NCI-H2171 (cell line): ENCODE data around the gene FBXL14.

Experiments
- DNase-seq: peaks from one replicate; lab custom pipeline; 2025; lab: John Stamatoyannopoulos, UW

The FBXL14 gene

DNA sequence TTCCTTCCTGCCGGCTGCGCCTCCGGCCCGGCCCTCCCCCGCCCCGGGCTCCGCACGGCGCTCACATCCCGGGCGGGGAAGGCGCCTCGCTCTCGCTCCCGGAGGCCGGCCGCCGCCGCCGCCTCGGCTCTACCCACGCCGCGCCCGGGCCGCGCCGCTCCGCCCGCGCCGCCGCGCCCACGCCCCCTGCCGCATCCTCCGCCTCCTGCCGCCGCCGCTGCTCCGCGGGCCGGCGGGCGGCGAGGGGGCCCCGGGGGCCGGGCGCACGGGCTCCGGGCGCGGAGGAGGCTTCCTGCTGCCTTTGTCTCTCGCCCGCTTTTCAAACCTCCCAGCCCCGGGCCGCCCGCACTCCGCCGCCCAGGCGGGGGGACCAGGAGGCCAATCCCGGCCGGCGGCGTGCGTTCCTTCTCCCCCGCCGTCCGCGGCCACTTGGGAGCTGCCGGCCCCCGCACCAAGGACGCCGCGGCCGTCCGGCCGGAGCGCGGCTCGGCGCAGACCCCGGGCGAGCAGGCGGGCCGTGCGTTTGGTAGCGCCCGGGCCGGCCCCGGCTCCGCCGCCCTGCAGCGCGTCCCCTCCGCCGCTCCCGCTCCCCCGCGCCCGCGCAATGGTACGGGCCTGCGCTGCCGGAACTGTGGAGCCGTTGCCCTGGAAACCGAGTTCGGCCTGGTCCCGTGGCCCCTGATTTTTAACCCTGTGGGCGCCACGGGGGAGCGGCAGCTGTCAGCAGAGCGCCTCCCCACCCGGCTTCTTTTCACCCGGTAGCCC, at the start of gene FBXL14:
Gene FBXL14 (minus strand): TSS at position 321 of the 765 bp plus-strand sequence. CDS start 515 bp downstream, outside the sequence.
- peak; percentile 98 for DNase-seq

- no peak for DNase-seq
Measured at GRCh38 chr12:1643905-1644533, 49.6 kb upstream of the FBXL14 start.

DNA sequence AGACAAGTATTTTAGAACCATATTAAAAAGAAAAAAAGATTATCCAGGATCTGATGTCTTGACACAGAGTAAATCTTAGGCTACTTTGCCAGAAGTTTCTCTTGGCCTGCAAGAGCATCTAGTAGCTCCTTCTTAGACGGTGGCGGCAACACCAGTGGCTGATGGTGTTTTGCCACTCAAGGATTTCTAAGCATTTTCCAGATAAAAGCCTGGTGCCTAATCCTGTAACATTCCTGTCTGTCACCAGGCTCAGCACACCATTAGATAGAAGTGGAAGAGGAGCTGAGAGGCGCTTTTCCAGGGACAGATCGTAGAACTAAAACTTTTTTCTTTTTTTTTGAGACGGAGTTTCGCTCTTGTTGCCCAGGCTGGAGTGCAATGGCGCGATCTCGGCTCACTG, 48.7 kb upstream of the FBXL14 start:
- DNase-seq: no peak

- no peak for DNase-seq
Measured at GRCh38 chr12:1642513-1642912, 48.1 kb upstream of the FBXL14 start.

- no peak for DNase-seq
Measured at GRCh38 chr12:1640328-1641234, 46.2 kb upstream of the FBXL14 start.

- no peak for DNase-seq
Measured at GRCh38 chr12:1639538-1639937, 45.2 kb upstream of the FBXL14 start.

GRCh38 chr12:1638203-1638602, 43.8 kb upstream of the FBXL14 start:
- no peak for DNase-seq

GRCh38 chr12:1635301-1636095, 41.1 kb upstream of the FBXL14 start:
- DNase-seq: no peak

GRCh38 chr12:1634590-1635191, 40.3 kb upstream of the FBXL14 start:
- DNase-seq: peak; percentile 93

- DNase-seq: no peak
Measured at GRCh38 chr12:1634149-1634548, 39.8 kb upstream of the FBXL14 start.

DNA sequence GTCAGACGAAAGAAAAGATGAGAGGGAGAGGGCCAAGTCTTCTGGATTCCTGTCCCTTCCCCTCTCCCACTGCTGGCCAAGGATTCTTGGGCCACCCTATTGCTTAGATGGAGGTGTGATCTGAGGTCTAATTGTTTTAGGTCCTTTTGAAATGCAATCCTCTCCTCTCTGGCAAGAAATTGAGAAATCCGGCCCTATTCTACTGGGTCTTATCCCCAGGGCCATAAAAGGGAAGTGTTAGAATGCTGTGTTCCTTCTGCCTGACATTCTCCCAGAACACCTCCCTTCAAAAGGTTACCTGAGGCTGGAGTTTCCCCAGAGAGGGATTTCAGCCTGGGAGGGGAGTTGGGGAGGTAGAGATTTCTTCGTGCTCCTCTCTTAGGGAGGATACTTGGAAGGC, 39.1 kb upstream of the FBXL14 start:
- DNase-seq: no peak

DNA sequence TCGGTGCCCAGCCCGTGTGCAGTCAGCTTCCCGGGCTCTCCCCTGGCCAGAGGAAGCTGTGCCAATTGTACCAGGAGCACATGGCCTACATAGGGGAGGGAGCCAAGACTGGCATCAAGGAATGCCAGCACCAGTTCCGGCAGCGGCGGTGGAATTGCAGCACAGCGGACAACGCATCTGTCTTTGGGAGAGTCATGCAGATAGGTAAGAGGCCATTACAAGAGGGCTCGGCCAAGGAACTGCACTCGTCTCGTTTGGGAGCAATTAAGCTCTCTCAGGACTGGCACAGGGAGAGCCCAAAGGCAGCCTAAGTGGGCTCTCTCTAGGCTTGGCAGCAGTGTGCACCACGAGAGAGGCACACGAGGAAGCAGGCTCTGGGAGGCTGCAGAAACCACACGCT, 38.3 kb upstream of the FBXL14 start:
- no peak for DNase-seq

GRCh38 chr12:1630827-1631591, 36.6 kb upstream of the FBXL14 start:
- no peak for DNase-seq

DNA sequence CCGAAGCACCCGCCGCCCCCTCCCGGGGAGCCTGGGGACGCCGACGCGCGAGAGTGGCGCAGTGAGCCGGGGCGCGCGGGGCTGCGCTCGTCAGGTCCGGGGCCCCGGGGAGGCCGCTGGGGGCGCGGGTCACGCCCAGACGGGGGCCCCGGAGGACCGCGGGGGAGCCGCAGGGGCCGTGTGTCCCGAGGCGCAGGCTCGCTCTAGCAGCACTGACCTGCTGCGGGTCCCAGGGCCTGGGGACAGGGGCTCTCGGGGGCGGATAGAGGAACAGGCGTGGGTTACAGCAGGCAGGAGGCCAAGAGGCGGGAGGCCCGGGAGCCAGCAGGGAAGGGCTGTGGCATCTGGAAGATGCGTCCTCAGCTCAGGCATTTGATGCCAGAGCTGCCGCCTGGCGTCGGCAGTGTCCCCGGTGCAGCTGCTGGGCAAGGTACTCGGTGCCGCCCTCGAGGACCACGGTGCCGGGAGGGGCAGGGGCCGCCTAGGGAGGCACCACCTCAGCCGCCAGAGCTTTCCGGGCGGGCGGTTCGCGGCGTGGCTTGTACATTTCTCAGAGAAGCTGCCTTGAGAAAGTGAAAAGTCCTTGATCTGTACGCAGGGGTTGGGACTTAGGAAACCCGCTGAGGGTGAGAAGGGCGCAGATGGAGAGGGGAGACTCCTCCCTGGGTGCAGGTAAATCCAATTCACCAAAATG, 35.9 kb upstream of the FBXL14 start:
- peak; percentile 93 for DNase-seq

DNA sequence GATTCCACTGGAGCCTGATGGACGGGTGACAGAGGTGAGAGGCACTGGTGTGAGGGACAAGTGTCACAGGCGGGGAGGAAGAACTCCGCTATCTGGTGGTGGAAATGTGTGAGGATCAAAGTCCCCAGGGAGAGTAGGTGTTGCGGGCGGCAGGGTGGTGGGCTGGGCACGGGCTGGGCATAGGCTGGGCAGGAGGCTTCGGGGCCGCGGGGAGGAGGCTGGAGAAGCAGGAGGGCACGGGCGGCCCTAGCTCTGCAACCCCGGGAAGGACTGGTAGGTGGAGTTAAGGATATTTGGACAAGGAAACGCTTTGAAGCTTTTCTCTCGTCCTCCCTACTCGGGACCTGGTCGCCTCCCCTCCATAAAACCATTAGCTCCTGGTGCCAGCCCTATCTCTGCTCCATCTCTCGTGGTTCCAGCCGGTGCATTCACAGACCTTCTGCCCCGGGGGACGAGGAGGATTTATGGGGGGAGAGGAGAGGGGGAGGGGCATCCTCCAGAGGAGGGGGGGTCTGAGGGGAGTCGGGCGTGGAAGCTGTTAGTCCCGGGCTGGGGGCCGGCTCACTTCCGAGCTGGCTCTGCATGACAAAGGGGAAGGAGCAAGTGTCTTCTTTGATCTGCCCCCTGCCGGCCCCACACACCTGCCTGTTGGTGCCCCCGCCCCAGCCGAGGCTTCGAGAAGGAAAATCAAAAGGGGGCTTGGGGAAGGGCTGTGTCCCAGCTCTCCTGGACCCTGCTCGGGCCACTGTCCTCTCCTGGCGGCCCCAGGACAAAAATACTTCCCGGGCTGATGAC, 35.2 kb upstream of the FBXL14 start:
- peak; percentile 73 for DNase-seq

GRCh38 chr12:1628666-1629337, 34.4 kb upstream of the FBXL14 start, which contains the start of gene WNT5B:
TSS of gene WNT5B (plus strand) at chr12:1629231. CDS start at chr12:1631355, 2,124 bp downstream.
- no peak for DNase-seq

DNA sequence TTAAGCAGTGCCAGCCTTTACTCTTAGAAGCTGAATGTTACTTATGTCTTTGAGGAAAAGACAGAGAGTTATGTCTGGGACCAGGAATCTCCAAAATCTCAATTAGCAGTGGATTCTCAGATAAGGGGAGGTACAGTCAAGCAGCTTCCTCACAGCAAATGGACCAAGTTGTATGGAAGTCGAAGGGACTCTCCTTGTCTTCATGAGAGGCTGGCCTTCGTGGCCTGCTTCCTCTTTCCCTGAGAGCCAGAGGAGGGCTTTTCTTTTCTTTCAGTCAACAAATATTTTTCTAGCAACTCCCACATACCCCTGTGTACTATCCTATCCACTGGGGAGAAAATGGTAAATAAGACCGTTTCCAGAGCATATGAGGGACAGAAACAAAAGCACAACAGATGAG, 28.0 kb upstream of the FBXL14 start:
- no peak for DNase-seq

DNA sequence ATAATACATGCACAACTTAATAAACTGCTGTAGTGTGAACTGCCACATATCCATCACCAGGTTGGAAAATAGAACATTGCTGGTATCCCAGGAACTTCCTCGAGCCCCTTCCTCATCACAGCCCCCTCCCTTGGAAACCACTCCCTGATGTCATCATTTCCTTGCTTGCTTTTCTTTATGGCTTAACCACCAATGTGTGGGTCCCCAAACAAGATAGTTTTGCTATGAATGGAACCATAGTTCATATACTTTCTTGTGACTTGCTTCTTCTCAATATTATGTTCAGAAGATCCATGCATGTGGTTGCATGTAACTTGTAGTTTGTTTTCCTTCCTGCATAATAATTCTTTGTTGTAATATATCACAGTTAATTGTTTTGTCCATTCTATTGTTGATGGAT, 25.7 kb upstream of the FBXL14 start:
- no peak for DNase-seq
